Thymus (tissue), 11 donors: ENCODE measurements around the gene DSEL. TPM values are rescaled to one million over a fixed set of nuclear protein-coding genes. Genes with fewer than 3 reads are reported as not detected.

Source experiments
- DNase-seq, 9 donors: peaks; one replicate each; pipeline ENCODE4 v3.0.0-alpha.2; 2013; ENCODE audit warnings: low spot score in 9 of 9, low read depth in 6 of 9, missing footprints in 1 of 9
- H3K27ac ChIP-seq, 2 donors: one replicate each; pipeline ENCODE4 v1.5.1; 2013; ENCODE audit warnings: control low read depth in 1 of 2, low read depth in 1 of 2, low read length in 1 of 2, mild to moderate bottlenecking in 1 of 2, moderate library complexity in 1 of 2
- H3K27me3 ChIP-seq, 2 donors: one replicate each; pipeline ENCODE4 v1.5.1; 2013; ENCODE audit warnings: low read length in 1 of 2; ENCODE audit not compliant: control insufficient read depth in 2 of 2, insufficient read depth in 1 of 2
- H3K36me3 ChIP-seq, 2 donors: one replicate each; pipeline ENCODE4 v1.5.1; 2013; ENCODE audit warnings: low read length in 1 of 2, mild to moderate bottlenecking in 1 of 2, moderate library complexity in 1 of 2; ENCODE audit not compliant: control insufficient read depth in 2 of 2, insufficient read depth in 2 of 2
- H3K4me1 ChIP-seq, 2 donors: one replicate each; pipeline ENCODE4 v1.5.1; 2013; ENCODE audit warnings: low read length in 2 of 2; ENCODE audit not compliant: control insufficient read depth in 2 of 2, insufficient read depth in 2 of 2
- H3K4me3 ChIP-seq, 2 donors: one replicate each; pipeline ENCODE4 v1.5.1; 2013; ENCODE audit warnings: low read length in 2 of 2, control low read depth in 1 of 2, mild to moderate bottlenecking in 1 of 2
- H3K9me3 ChIP-seq, 2 donors: one replicate each; pipeline ENCODE4 v1.5.1; 2013; ENCODE audit warnings: low read length in 1 of 2, mild to moderate bottlenecking in 1 of 2; ENCODE audit not compliant: control insufficient read depth in 2 of 2, insufficient read depth in 1 of 2
- WGBS: extraction: QIAGEN DNeasy Blood & Tissue Kit; methylation state at CpG from one replicate; pipeline ENCODE4 v1.1.7; 2013; 5-methylcytosine and 5-hydroxymethylcytosine counted together
- polyA plus RNA-seq: library from polyadenylated mRNA; stranded (reverse); fragments of 200-250 nt; gene quantifications from one replicate; pipeline ENCODE4 v1.2.3, GENCODE V29; 2013
- total RNA-seq: library from RNA; stranded (reverse); fragments of 120-200 nt; gene quantifications from one replicate; pipeline ENCODE4 v1.2.4, GENCODE V29; 2013
- donor health status: healthy.

Gene DSEL
- total and polyA plus RNA-seq, 2 donors, result 1.6 to 3.0 TPM

DNA sequence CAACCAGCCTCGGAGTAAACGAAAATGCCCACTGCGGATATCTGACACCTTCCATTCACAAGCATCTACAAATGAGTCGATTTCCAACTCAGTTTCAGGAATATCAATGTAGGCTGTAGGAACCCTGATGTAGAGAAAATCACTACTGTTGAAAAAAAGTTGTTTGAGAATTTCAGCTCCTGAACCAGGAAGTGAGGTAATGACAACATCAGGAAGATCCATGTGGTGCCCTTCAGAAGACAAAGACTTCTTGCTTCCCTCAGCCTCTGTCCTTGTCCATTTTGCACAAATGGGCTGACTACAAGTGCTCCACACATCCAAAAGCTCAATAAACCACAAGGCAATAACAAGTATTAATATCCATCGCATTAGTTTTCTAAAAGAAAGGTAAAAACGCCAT, 4.7 kb downstream of the DSEL start:
- no peak overlapping the region for H3K4me3 ChIP-seq
- WGBS, result 94% methylated on average over 6 of the region's 6 CpGs
- H3K4me1 ChIP-seq, result peaks cover 3 to 4% of the 10 kb centered on the region in 2 donors
- no peaks in the 10 kb centered on the region for H3K36me3 ChIP-seq
- H3K27me3 ChIP-seq, result peaks cover 15 to 21% of the 10 kb centered on the region in 2 donors
- H3K9me3 ChIP-seq, result no peaks in the 10 kb centered on the region
- no peak for DNase-seq
- no peak overlapping the region for H3K27ac ChIP-seq

DNA sequence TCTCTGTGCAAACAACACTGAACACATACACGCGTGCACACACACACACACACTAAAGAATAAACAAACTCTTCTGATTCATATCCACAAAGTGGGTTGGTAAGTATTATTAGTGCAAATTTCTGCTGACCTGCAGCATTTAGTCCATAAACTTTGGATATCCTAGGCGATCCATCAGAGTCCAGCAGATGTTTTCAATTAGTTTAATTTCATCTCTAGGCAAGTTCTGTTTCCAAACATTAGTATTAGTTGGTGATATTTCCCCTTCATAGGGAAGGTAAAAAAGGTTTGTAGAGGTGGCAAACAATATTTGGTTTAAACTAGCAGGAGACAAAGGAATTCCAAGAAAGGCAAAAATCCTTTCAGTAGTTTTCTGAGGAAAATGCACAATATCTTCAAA, 5.7 kb downstream of the DSEL start:
- H3K4me1 ChIP-seq, result no peaks in the 10 kb centered on the region
- no peak overlapping the region for H3K4me3 ChIP-seq
- WGBS, result 94% methylated on average over 3 of the region's 3 CpGs
- H3K9me3 ChIP-seq, result no peaks in the 10 kb centered on the region
- H3K27ac ChIP-seq, result no peak overlapping the region
- H3K27me3 ChIP-seq, result peaks cover 9 to 14% of the 10 kb centered on the region in 2 donors
- no peak for DNase-seq
- H3K36me3 ChIP-seq, result no peaks in the 10 kb centered on the region

DNA sequence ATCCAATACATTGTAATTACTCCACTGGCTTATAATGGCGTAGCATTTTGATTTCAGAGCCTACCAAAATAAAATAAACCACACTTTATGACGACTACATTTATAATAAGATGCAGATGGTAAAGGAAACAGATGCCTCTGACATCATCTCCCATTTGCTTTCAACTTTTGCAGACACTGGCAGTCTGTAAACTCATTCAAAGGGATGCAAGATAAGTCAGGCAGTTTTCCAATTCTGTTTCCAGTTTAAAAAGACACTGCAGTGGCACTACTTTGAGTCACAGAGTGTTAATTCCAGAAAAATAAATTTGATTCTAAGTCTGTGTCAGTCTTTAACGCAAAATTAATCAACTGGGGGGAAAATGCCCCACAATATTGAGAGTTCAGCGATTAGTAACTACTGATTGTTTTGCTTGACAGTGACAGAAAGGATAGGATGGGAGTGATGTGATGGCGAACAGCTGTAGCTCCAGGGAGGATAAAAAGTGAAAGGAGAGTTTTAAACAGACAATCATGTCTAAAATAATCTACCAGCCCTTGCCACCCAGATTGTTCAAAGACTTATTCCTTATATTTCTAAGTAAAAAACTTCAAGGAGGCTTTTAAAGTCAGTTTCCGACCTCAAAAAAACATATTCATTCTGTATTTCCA, 6.7 kb downstream of the DSEL start:
- WGBS, result 86% methylated on average over 6 of the region's 6 CpGs
- H3K27ac ChIP-seq, result no peak overlapping the region
- no peaks in the 10 kb centered on the region for H3K9me3 ChIP-seq
- no peak overlapping the region for H3K4me3 ChIP-seq
- DNase-seq, result no peak
- no peaks in the 10 kb centered on the region for H3K36me3 ChIP-seq
- H3K27me3 ChIP-seq, result peaks cover 3 to 8% of the 10 kb centered on the region in 2 donors
- no peaks in the 10 kb centered on the region for H3K4me1 ChIP-seq

DNA sequence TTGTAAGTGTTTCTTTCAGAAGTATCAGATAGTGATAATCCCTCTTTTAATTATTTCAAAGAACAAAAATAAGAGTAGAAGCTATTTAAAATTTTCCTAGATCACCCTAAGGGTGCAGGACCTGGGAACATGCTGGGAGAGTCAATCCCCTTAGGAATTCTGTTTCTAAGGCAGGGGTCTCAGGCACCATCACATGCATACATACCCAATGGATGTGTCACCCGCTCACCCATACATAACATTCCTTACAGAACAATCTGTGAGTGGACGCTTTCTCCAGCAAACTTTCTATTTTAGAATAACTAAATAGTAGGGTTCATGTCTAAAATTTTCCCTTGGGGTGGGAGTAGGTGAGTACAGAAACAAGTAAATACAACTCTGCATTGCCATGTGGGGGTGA, 8.4 kb downstream of the DSEL start:
- DNase-seq, result no peak
- H3K27me3 ChIP-seq, result no peaks in the 10 kb centered on the region
- no peaks in the 10 kb centered on the region for H3K36me3 ChIP-seq
- H3K9me3 ChIP-seq, result no peaks in the 10 kb centered on the region
- H3K4me3 ChIP-seq, result no peak overlapping the region
- no peaks in the 10 kb centered on the region for H3K4me1 ChIP-seq
- no peak overlapping the region for H3K27ac ChIP-seq
- 96% methylated on average over 2 of the region's 2 CpGs for WGBS

DNA sequence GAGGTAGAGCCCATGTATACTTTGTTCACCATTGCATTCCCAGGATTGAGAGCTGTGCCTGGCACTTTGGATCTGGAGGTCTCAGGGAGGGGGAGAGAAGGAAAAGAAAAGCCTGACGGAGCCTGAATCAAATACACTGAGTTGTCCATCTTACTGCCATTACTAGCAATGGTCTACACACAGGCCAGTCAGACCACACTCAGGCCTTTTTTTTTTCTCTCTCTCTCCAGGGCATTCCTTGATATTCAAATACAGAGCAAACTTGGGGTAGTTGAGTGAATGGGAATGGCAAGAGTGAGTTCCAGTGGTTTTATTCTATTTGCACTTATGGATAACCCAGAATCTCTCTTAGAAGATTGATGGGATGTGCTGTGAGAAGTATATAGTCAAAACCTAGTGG, 11.8 kb downstream of the DSEL start:
- H3K27me3 ChIP-seq, result no peaks in the 10 kb centered on the region
- DNase-seq, result no peak
- H3K36me3 ChIP-seq, result no peaks in the 10 kb centered on the region
- no peaks in the 10 kb centered on the region for H3K4me1 ChIP-seq
- H3K27ac ChIP-seq, result no peak overlapping the region
- H3K9me3 ChIP-seq, result no peaks in the 10 kb centered on the region
- WGBS, result 93% methylated on average over 1 of the region's 1 CpG
- no peak overlapping the region for H3K4me3 ChIP-seq

DNA sequence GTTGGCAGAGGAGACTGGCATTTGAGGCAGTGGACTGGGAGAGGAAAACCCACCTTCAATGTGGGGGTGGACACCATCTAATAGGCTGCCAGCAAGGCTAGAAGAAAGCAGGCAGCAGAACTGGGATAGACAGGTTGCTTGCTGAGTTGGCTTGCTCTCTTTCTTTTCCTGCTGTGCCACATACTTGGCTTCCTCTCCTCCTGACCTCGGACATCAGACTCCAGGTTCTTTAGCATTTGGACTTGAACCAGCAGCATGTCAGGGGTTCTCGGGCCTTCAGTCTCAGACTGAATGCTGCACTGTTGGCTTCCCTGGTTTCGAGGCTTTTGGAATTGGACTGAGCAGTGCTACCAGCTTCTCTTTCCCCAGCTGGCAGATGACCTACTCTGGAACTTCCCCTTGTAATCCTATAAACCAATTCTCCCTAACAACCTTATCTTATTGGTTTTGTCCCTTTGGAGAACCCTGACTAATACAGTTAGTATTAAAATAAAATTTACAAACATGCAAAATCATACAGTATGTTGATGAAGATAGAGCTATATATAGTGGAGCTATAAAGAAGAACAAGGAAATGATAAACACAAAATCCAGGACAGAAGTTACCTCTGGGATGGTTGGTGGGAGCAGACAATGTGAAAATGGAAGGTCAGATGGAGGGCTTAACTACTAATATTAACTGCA, 15.9 kb downstream of the DSEL start:
- DNase-seq, result no peak
- 90% methylated on average over 3 of the region's 3 CpGs for WGBS
- H3K9me3 ChIP-seq, result no peaks in the 10 kb centered on the region
- H3K27me3 ChIP-seq, result no peaks in the 10 kb centered on the region
- H3K4me1 ChIP-seq, result no peaks in the 10 kb centered on the region
- H3K36me3 ChIP-seq, result no peaks in the 10 kb centered on the region
- H3K27ac ChIP-seq, result no peak overlapping the region
- no peak overlapping the region for H3K4me3 ChIP-seq

DNA sequence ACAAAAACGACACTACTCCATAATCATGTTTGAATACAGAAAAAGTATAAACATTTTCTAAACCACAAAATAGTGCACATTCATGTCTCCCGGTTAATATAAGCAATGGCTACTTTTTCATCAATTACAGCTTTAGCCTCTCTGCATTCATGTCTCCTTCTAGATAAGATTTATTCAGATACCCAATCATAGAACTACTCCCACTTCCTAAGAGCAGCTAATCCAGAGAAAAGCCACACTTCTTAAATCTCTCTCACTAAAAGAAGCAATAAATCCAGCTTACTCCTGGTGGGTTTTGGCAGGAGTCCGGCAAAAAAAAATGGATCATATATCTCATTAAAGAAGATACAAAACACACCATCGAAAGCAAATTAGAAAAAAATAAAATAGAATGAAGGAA, 20.1 kb downstream of the DSEL start:
- no peak for DNase-seq
- H3K27me3 ChIP-seq, result no peaks in the 10 kb centered on the region
- 82% methylated on average over 4 of the region's 4 CpGs for WGBS
- no peak overlapping the region for H3K27ac ChIP-seq
- H3K4me3 ChIP-seq, result no peak overlapping the region
- H3K36me3 ChIP-seq, result no peaks in the 10 kb centered on the region
- no peaks in the 10 kb centered on the region for H3K4me1 ChIP-seq
- H3K9me3 ChIP-seq, result no peaks in the 10 kb centered on the region

DNA sequence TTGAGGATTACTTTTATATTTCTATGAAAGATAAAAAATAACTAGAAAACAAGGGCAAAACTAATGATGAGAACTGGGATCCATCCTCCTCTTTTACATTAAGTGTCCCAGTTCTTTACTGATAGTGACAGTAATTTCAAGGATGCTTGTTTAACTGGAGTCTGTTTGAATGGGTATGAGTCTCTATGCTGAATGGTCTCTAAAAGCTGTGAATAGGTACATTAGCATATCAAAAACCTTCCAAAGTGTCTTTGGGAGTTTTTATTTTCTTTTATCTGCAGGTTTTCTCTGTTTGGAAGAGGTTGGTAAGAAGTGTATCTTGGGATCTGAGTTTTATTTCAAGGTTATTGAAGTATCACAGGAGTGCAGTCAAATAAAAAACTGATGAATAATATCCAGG, 30.0 kb downstream of the DSEL start:
- DNase-seq, result no peak

DNA sequence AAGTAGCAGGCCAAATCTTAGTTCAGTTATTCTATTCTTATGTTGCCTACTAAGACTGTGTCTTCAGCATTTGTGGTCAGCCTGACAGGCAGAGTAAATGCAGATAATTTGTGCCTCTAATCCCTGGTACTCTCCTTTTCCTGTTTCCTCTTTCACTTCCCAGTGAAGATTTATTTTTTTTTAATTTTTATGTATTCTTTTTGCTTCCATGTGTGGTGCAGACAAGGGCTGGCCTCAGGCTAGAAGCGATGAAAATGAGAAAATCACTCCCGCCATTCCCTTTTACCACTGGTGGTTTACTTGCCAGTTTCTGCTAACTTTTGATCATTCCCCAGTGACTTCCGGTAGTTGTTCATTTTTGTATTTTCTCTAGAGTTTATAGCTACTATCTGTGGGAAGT, 30.9 kb downstream of the DSEL start:
- H3K27ac ChIP-seq, result no peak overlapping the region
- no peaks in the 10 kb centered on the region for H3K27me3 ChIP-seq
- WGBS, result 95% methylated on average over 3 of the region's 3 CpGs
- no peak overlapping the region for H3K4me3 ChIP-seq
- no peak for DNase-seq
- H3K36me3 ChIP-seq, result no peaks in the 10 kb centered on the region
- no peaks in the 10 kb centered on the region for H3K4me1 ChIP-seq
- no peaks in the 10 kb centered on the region for H3K9me3 ChIP-seq

More for the DNA sequence above, 30.0 kb downstream of the DSEL start:
- Histone ChIP-seq H3K36me3 (no peaks in the 10 kb centered on the region), H3K4me3 (no peak overlapping the region), H3K27me3 (no peaks in the 10 kb centered on the region), H3K9me3 (no peaks in the 10 kb centered on the region), H3K27ac (no peak overlapping the region), H3K4me1 (no peaks in the 10 kb centered on the region)
